K562 (cell line): Measurements from ENCODE around the gene CACNA1S. TPM values are rescaled to one million over a fixed set of nuclear protein-coding genes. Genes with fewer than 3 reads are reported as not detected.
A peak's percentile ranks its signal among the peaks of the same experiment; 100 is the strongest.

Experiments used
- ATAC-seq: fragments of 200-7000 bp; cut with Tn5 transposase; 3 replicates; pipeline ENCODE4 v1.9.1; 2020; ENCODE audit warnings: moderate library complexity
- BruUV-seq: library from RNA; stranded (reverse); fragments of 400-500 nt; replicated peaks from 2 replicates; lab custom pipeline; 2021; lab: Mats Ljungman, UMichigan
- CTCF ChIA-PET: fragments of 300-600 bp; formaldehyde crosslinking; extraction: SDS; loops from one replicate; lab custom pipeline; 2021; ENCODE audit warnings: low intra/inter-chr PET ratio; lab: Yijun Ruan, JAX
- POLR2A ChIA-PET: fragments of 300-600, 350-650 bp; sonication (Branson Sonifier 250); formaldehyde crosslinking; extraction: SDS; loops from one replicate; lab custom pipeline; 2021; ENCODE audit warnings: antibody characterized with exemption, inconsistent platforms; lab: Yijun Ruan, JAX
- DNase-seq, 4 experiments: peaks; one replicate each; pipeline versions ENCODE4 v3.0.0 to v3.0.0-alpha.2; 2011 to 2018; ENCODE audit warnings: low spot score in 3 of 4, mixed read lengths in 3 of 4; ENCODE audit errors: extremely low read depth in 1 of 4
- FAIRE-seq: peaks from 2 replicates; lab custom pipeline; 2011; peaks lifted over from hg19 to GRCh38; lab: Jason Lieb, UNC
- H2AFZ ChIP-seq: 2 replicates; pipeline ENCODE4 v1.6.0; 2011; ENCODE audit warnings: low read depth, low read length, control low read depth, inconsistent platforms
- H3K27ac ChIP-seq: fragments of 200-600 bp; 3 replicates; pipeline ENCODE4 v1.8.0; 2011; ENCODE audit warnings: low read depth, mild to moderate bottlenecking, control low read depth, inconsistent platforms, low read length, moderate library complexity, mixed read lengths; ENCODE audit errors: extremely low read depth
- H3K27me3 ChIP-seq, 2 experiments: fragments of 300-600 bp in 1 of 2; 2 replicates in 1 of 2; 3 replicates in 1 of 2; pipeline versions ENCODE4 v1.6.0 to v1.8.0; 2011; ENCODE audit warnings: inconsistent platforms in 2 of 2, low read length in 2 of 2, mild to moderate bottlenecking in 1 of 2, mixed read lengths in 1 of 2, moderate library complexity in 1 of 2; ENCODE audit not compliant: control insufficient read depth in 2 of 2, insufficient read depth in 2 of 2
- H3K36me3 ChIP-seq: fragments of 300-600 bp; 3 replicates; pipeline ENCODE4 v1.8.0; 2011; ENCODE audit warnings: mild to moderate bottlenecking, low read length, inconsistent platforms; ENCODE audit not compliant: control insufficient read depth, insufficient read depth
- H3K4me1 ChIP-seq, 2 experiments: fragments of 200-600 bp in 1 of 2; replicated peaks in 1 of 2; 2 replicates in 1 of 2; 3 replicates in 1 of 2; pipeline versions ENCODE4 v1.5.1 to v1.8.0; 2011; ENCODE audit warnings: inconsistent platforms in 2 of 2, low read length in 2 of 2, mild to moderate bottlenecking in 1 of 2, mixed read lengths in 1 of 2, moderate library complexity in 1 of 2; ENCODE audit not compliant: control insufficient read depth in 2 of 2, insufficient read depth in 2 of 2
- H3K4me2 ChIP-seq: 2 replicates; pipeline ENCODE4 v1.6.1; 2011; ENCODE audit warnings: low read length, control low read depth, inconsistent platforms, mixed read lengths; ENCODE audit not compliant: insufficient read depth
- H3K4me3 ChIP-seq: fragments of 200-600 bp; sonication (generic), shearing (Covaris generic); 2 replicates; pipeline ENCODE4 v1.5.1; 2016; ENCODE audit warnings: control low read depth, inconsistent platforms
- H3K79me2 ChIP-seq: fragments of 200-600 bp; 3 replicates; pipeline ENCODE4 v1.8.0; 2011; ENCODE audit warnings: low read length, inconsistent platforms; ENCODE audit not compliant: control insufficient read depth, insufficient read depth
- H3K9ac ChIP-seq, 2 experiments: 2 replicates each; pipeline versions ENCODE4 v1.6.0 to v1.6.1; 2011; ENCODE audit warnings: low read depth in 2 of 2, low read length in 2 of 2, control low read depth in 1 of 2, inconsistent platforms in 1 of 2, mild to moderate bottlenecking in 1 of 2, mixed read lengths in 1 of 2; ENCODE audit not compliant: insufficient read depth in 1 of 2
- H3K9me1 ChIP-seq: one replicate; pipeline ENCODE4 v1.6.0; 2011; ENCODE audit warnings: inconsistent platforms, mild to moderate bottlenecking, low read length, moderate library complexity; ENCODE audit not compliant: control insufficient read depth, insufficient read depth
- H3K9me3 ChIP-seq: replicated peaks from 2 replicates; pipeline ENCODE4 v1.5.1; 2011; ENCODE audit warnings: low read depth, low read length, inconsistent platforms; ENCODE audit not compliant: control insufficient read depth, insufficient read depth
- H4K20me1 ChIP-seq: replicated peaks from 2 replicates; pipeline ENCODE4 v1.6.1; 2011; ENCODE audit warnings: low read length, inconsistent platforms, mixed read lengths; ENCODE audit not compliant: control insufficient read depth, insufficient read depth
- MBD2 ChIP-seq: sonication (generic); IDR thresholded peaks from 2 replicates; pipeline ENCODE4 v1.6.1; 2016; ENCODE audit warnings: low read depth, borderline replicate concordance
- NR1H2 ChIP-seq: sonication (generic); formaldehyde crosslinking; IDR thresholded peaks from 2 replicates; pipeline ENCODE4 v1.4.0; 2020; ENCODE audit warnings: mild to moderate bottlenecking, missing genetic modification reagents
- TFAP4 ChIP-seq: sonication (generic); formaldehyde crosslinking; IDR thresholded peaks from 2 replicates; pipeline ENCODE4 v1.8.0; 2022; ENCODE audit warnings: missing genetic modification reagents, mild to moderate bottlenecking, moderate library complexity, borderline replicate concordance
- XRCC5 ChIP-seq: fragments of 200-400 bp; formaldehyde crosslinking; IDR thresholded peaks from 2 replicates; pipeline ENCODE4 v1.6.1; 2017; ENCODE audit warnings: low read depth, mild to moderate bottlenecking, low read length
- ZNF124 ChIP-seq: sonication (generic); formaldehyde crosslinking; IDR thresholded peaks from 2 replicates; pipeline ENCODE4 v1.8.1; 2022; ENCODE audit warnings: missing genetic modification reagents
- ZNF134 ChIP-seq: fragments of 250-450 bp; sonication (Bioruptor Pico); conservative IDR thresholded peaks from 2 replicates; pipeline ENCODE4 v1.4.0; 2020
- ZNF408 ChIP-seq: fragments of 250-450 bp; sonication (Bioruptor Pico); IDR thresholded peaks from 2 replicates; pipeline ENCODE4 v1.4.0; 2020; ENCODE audit warnings: low read depth, mild to moderate bottlenecking, moderate library complexity
- WGBS: fragments of 100-300 bp; shearing (Covaris generic); methylation state at CpG from one replicate; pipeline ENCODE4 v1.1.6; 2016; ENCODE audit warnings: low coverage, mixed read lengths; ENCODE audit not compliant: insufficient coverage; ENCODE audit errors: missing lambda C conversion rate; 5-methylcytosine and 5-hydroxymethylcytosine counted together
- in situ Hi-C: fragments of 300-500 bp; cut with MboI; formaldehyde crosslinking; loops from 4 replicates; pipeline ENCODE4 v1.15.0; 2018; ENCODE audit warnings: inconsistent platforms, mixed read lengths
- intact Hi-C: fragments of 100-400 bp; cut with micrococcal nuclease; formaldehyde crosslinking; loops from 2 replicates; pipeline ENCODE4 v1.14.2; 2022
- polyA plus RNA-seq, 8 experiments: library from polyadenylated mRNA; depleted of rRNA in 4 of 8; stranded (reverse) in 5 of 8; unstranded in 3 of 8; fragments of >200 nt; fragmentation: Nextera tagmentation in 2 of 8; fragmentation: Illumina TruSeq in 1 of 8; extraction: Ambion mirVana in 2 of 8; extraction: Trizol in 1 of 8; gene quantifications; 2 replicates each; pipeline versions ENCODE4 v1.2.1 to v1.2.3, GENCODE V29; 2011 to 2014; ENCODE audit warnings: inconsistent platforms in 1 of 8, missing spikeins in 1 of 8
- total RNA-seq, 7 experiments: library from RNA; depleted of rRNA in 6 of 7; stranded (reverse); fragments of >200 nt in 6 of 7; fragmentation: Illumina TruSeq in 2 of 7; extraction: Trizol in 2 of 7; gene quantifications; 2 replicates each; pipeline versions ENCODE4 v1.2.1 to v1.2.3, GENCODE V29; 2011 to 2021; ENCODE audit warnings: low replicate concordance in 1 of 7
- TF ChIP-seq, protein P1 (sequence below), 3 experiments: IDR thresholded peaks in 2 of 3; conservative IDR thresholded peaks in 1 of 3; 2 replicates each; pipeline ENCODE4 v1.5.1; 2011 to 2012; ENCODE audit warnings: low read length in 3 of 3, mild to moderate bottlenecking in 3 of 3, control low read depth in 2 of 3, improper control_type of control experiment in 1 of 3, inconsistent platforms in 1 of 3, low read depth in 1 of 3, mixed read lengths in 1 of 3, moderate library complexity in 1 of 3; ENCODE audit not compliant: insufficient read depth in 2 of 3

CACNA1S gene
- total and polyA plus RNA-seq, 9 of the 15 experiments (the other 6 are each of a cell fraction or from before 2014, with no cell fraction given): not detected

GRCh38 chr1:201025571-201026002 lies 86.6 kb downstream of the CACNA1S start (continued):
- TF ChIP-seq, protein P1, sequence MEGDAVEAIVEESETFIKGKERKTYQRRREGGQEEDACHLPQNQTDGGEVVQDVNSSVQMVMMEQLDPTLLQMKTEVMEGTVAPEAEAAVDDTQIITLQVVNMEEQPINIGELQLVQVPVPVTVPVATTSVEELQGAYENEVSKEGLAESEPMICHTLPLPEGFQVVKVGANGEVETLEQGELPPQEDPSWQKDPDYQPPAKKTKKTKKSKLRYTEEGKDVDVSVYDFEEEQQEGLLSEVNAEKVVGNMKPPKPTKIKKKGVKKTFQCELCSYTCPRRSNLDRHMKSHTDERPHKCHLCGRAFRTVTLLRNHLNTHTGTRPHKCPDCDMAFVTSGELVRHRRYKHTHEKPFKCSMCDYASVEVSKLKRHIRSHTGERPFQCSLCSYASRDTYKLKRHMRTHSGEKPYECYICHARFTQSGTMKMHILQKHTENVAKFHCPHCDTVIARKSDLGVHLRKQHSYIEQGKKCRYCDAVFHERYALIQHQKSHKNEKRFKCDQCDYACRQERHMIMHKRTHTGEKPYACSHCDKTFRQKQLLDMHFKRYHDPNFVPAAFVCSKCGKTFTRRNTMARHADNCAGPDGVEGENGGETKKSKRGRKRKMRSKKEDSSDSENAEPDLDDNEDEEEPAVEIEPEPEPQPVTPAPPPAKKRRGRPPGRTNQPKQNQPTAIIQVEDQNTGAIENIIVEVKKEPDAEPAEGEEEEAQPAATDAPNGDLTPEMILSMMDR (IDR thresholded peaks at IDR 0.05 in 2 of 3, conservative IDR thresholded peaks at IDR 0.05 in 1 of 3; ENCODE audit: insufficient read depth in 2 of 3, low read depth in 1 of 3, low read length in 3 of 3): peak; percentile 49 to 67 (median 62)
- TF ChIP-seq, all 486 proteins: peak for 9

- Histone ChIP-seq H3K9me3 (no peaks in the 10 kb centered on the region), H3K79me2 (peaks cover 11% of the 10 kb centered on the region; the same call in 2 of the 3 replicates), H3K27ac (no peak overlapping the region), H3K36me3 (no peaks in the 10 kb centered on the region), H3K9me1 (peaks cover 7% of the 10 kb centered on the region), H4K20me1 (no peaks in the 10 kb centered on the region; the same call in 1 of the 2 replicates), H3K4me3 (no peak overlapping the region), H3K9ac (peak overlapping the region in 1 of 2 experiments; percentile 80; a peak in 1 of 4 replicates), H3K27me3 (peaks cover 2 to 3% of the 10 kb centered on the region in 2 experiments; a peak in 1 of 5 replicates), H2AFZ (no peak overlapping the region; the same call in 1 of the 2 replicates), H3K4me2 (no peak overlapping the region), H3K4me1 (peaks cover 44 to 67% of the 10 kb centered on the region in 2 experiments)
- in situ Hi-C loops: no loop called here
- POLR2A ChIA-PET: interaction anchor here (1.0 to 2.1 kb wide), 3 partner anchors 9 to 47 kb away, joined by 4 to 11 read pairs (median 5); no protein-coding TSS in a partner anchor
- WGBS: 55% methylated on average over 2 of the region's 2 CpGs
- no peak for FAIRE-seq
- TF ChIP-seq TFAP4 (CRISPR knock-in tag) (no peak), XRCC5 (no peak), MBD2 (no peak), NR1H2 (CRISPR knock-in tag) (no peak), ZNF408 (CRISPR knock-in tag) (no peak), ZNF134 (CRISPR knock-in tag) (no peak), ZNF124 (CRISPR knock-in tag) (no peak)
- no peak for ATAC-seq
- peak in 1 of 4 experiments; percentile 30 for DNase-seq
- CTCF ChIA-PET: no interaction called here
- intact Hi-C loops: loop anchor here (5.0 kb wide), 1 partner anchor 402 kb away; the partner anchor contains the start of gene KIF14
- no TSS peak for BruUV-seq
These were observed 87.6 kb downstream of the CACNA1S start for GRCh38 chr1:201024625-201024998.
